Osteoblast (primary cell): ENCODE results near the gene ABCD1. TPM values are rescaled to one million over a fixed set of nuclear protein-coding genes. Genes with fewer than 3 reads are reported as not detected.
"Not testable (repeated sequence)": the region's sequence is repeated elsewhere in the genome, so short reads cannot be mapped to it uniquely, and the experiment has no call there.

Experiments
- DNase-seq: peaks from one replicate; pipeline ENCODE4 v3.0.0; 2011; ENCODE audit warnings: low spot score, mixed read lengths; ENCODE audit not compliant: insufficient read length; ENCODE audit errors: missing footprints
- H2AFZ ChIP-seq: 2 replicates; pipeline ENCODE4 v1.6.0; 2011; ENCODE audit warnings: mild to moderate bottlenecking, low read length
- H3K27ac ChIP-seq: 2 replicates; pipeline ENCODE4 v1.5.1; 2011; ENCODE audit warnings: mild to moderate bottlenecking, low read depth, low read length, moderate library complexity
- H3K27me3 ChIP-seq: 2 replicates; pipeline ENCODE4 v1.6.0; 2012; ENCODE audit warnings: mild to moderate bottlenecking, control low read depth, inconsistent platforms, low read length, moderate library complexity; ENCODE audit not compliant: insufficient read depth
- H3K36me3 ChIP-seq: 2 replicates; pipeline ENCODE4 v1.5.1; 2011; ENCODE audit warnings: mild to moderate bottlenecking, low read length, control low read depth, moderate library complexity; ENCODE audit not compliant: insufficient read depth
- H3K4me1 ChIP-seq: 2 replicates; pipeline ENCODE4 v1.5.1; 2011; ENCODE audit warnings: mild to moderate bottlenecking, low read length, control low read depth, moderate library complexity; ENCODE audit not compliant: insufficient read depth
- H3K4me2 ChIP-seq: 2 replicates; pipeline ENCODE4 v1.6.0; 2011; ENCODE audit warnings: mild to moderate bottlenecking, low read length; ENCODE audit not compliant: insufficient read depth
- H3K4me3 ChIP-seq: fragments of 200-600 bp; sonication (generic); 3 replicates; pipeline ENCODE4 v1.5.1; 2012; ENCODE audit warnings: mild to moderate bottlenecking, low read length, inconsistent platforms; ENCODE audit not compliant: insufficient read depth
- H3K79me2 ChIP-seq: 2 replicates; pipeline ENCODE4 v1.6.0; 2012; ENCODE audit warnings: mild to moderate bottlenecking, low read length, control low read depth, inconsistent platforms; ENCODE audit not compliant: insufficient read depth
- H3K9me3 ChIP-seq: 2 replicates; pipeline ENCODE4 v1.5.1; 2011; ENCODE audit warnings: low read depth, low read length, control low read depth
- H4K20me1 ChIP-seq: 2 replicates; pipeline ENCODE4 v1.6.0; 2012; ENCODE audit warnings: mild to moderate bottlenecking, low read length, control low read depth; ENCODE audit not compliant: insufficient read depth
- CTCF ChIP-seq: IDR thresholded peaks from 2 replicates; pipeline ENCODE4 v1.5.1; 2011; ENCODE audit warnings: mild to moderate bottlenecking, low read depth, low read length, moderate library complexity; ENCODE audit errors: extremely low read depth
- total RNA-seq: library from RNA; depleted of rRNA; stranded (reverse); fragments of >200 nt; gene quantifications from 2 replicates; pipeline ENCODE4 v1.2.3, GENCODE V29; 2012

Gene ABCD1
- total RNA-seq, 1 donor, result 16.3 TPM

DNA sequence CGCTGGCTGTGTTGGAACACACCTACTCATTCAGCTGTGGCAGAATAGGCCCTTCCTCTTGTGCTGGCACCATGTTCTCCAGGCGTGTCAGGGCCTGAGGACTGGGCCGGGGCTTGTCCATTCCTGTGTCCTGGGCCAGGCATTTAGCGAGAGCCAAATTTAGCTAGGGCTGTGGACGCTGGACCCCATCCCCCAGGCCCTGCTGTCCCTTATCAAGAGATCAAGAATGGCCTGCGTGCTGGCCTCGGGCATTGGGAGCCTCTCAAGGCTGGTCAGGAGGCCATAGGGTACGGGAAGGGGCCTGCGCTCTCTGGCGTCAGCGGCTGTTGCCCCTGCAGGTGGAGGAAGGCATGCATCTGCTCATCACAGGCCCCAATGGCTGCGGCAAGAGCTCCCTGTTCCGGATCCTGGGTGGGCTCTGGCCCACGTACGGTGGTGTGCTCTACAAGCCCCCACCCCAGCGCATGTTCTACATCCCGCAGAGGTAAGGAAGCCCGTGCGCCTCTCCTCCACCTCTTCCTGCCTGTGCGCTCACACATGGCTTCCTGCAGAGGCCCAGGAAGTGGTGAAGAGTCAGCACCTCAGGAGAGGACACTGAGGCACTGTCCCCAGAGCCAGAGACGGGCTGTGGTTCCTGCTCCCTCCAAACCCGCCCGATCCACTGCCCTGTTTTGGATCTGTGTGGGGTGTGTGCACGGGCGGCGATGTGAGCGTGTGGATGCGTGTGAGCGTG lies 15.3 kb downstream of the ABCD1 start:
- Histone ChIP-seq H3K4me1 (no peaks in the 10 kb centered on the region), H3K79me2 (no peaks in the 10 kb centered on the region), H3K4me2 (no peak overlapping the region), H4K20me1 (no peaks in the 10 kb centered on the region), H3K9me3 (no peaks in the 10 kb centered on the region), H3K36me3 (no peaks in the 10 kb centered on the region), H3K27me3 (no peaks in the 10 kb centered on the region), H3K27ac (no peak overlapping the region), H2AFZ (no peak overlapping the region), H3K4me3 (no peak overlapping the region)
- DNase-seq, result peak; percentile 69
- no peak for TF ChIP-seq CTCF

- Histone ChIP-seq H3K27me3 (no peaks in the 10 kb centered on the region), H3K4me2 (no peak overlapping the region), H3K9me3 (no peaks in the 10 kb centered on the region), H3K36me3 (no peaks in the 10 kb centered on the region), H2AFZ (no peak overlapping the region), H3K27ac (no peak overlapping the region), H3K4me1 (no peaks in the 10 kb centered on the region), H3K4me3 (no peak overlapping the region), H3K79me2 (no peaks in the 10 kb centered on the region), H4K20me1 (no peaks in the 10 kb centered on the region)
- no peak for TF ChIP-seq CTCF
- DNase-seq, result peak; percentile 37
These were observed 16.1 kb downstream of the ABCD1 start for GRCh38 chrX:153740631-153741222.

- DNase-seq, result no peak
- Histone ChIP-seq H2AFZ (no peak overlapping the region), H3K79me2 (no peaks in the 10 kb centered on the region), H3K36me3 (no peaks in the 10 kb centered on the region), H3K4me3 (no peak overlapping the region), H3K27me3 (no peaks in the 10 kb centered on the region), H3K4me1 (no peaks in the 10 kb centered on the region), H4K20me1 (no peaks in the 10 kb centered on the region), H3K27ac (no peak overlapping the region), H3K4me2 (no peak overlapping the region), H3K9me3 (no peaks in the 10 kb centered on the region)
- TF ChIP-seq CTCF, result no peak
These were observed 16.8 kb downstream of the ABCD1 start for GRCh38 chrX:153741446-153741845.

GRCh38 chrX:153742111-153742510 lies 17.5 kb downstream of the ABCD1 start:
- H3K4me2 ChIP-seq, H3K27ac ChIP-seq, H4K20me1 ChIP-seq, H3K79me2 ChIP-seq, H3K36me3 ChIP-seq, DNase-seq, H3K4me1 ChIP-seq, H3K27me3 ChIP-seq, H3K9me3 ChIP-seq, H3K4me3 ChIP-seq, H2AFZ ChIP-seq: not testable (repeated sequence)

- not testable (repeated sequence) for H4K20me1 ChIP-seq
These were observed 18.3 kb downstream of the ABCD1 start for GRCh38 chrX:153742796-153743467.

GRCh38 chrX:153743468-153744209 lies 19.0 kb downstream of the ABCD1 start:
- DNase-seq, result peak; percentile 55
- H3K27me3 ChIP-seq, H4K20me1 ChIP-seq, H3K27ac ChIP-seq, H3K36me3 ChIP-seq, H3K4me1 ChIP-seq, H3K79me2 ChIP-seq, H2AFZ ChIP-seq, H3K9me3 ChIP-seq: not testable (repeated sequence)
- Histone ChIP-seq H3K4me3 (peak overlapping the region; percentile 19), H3K4me2 (peak overlapping the region; percentile 58)

More at GRCh38 chrX:153742796-153743467, 18.3 kb downstream of the ABCD1 start:
- not testable (repeated sequence) for DNase-seq, H3K9me3 ChIP-seq, H3K4me1 ChIP-seq, H3K27ac ChIP-seq, H3K4me3 ChIP-seq, H3K79me2 ChIP-seq, H2AFZ ChIP-seq, H3K4me2 ChIP-seq, H3K27me3 ChIP-seq, H3K36me3 ChIP-seq
